Epithelial cell of proximal tubule (primary cell): ENCODE data around the gene CDCP2. TPM values are rescaled to one million over a fixed set of nuclear protein-coding genes. Genes with fewer than 3 reads are reported as not detected.

Experiments
- DNase-seq: peaks from one replicate; pipeline ENCODE4 v3.0.0-alpha.2; 2011; ENCODE audit warnings: low read depth
- H3K4me3 ChIP-seq: 2 replicates; pipeline ENCODE4 v1.5.1; 2011; ENCODE audit warnings: low read depth, mild to moderate bottlenecking, low read length
- CTCF ChIP-seq: conservative IDR thresholded peaks from 2 replicates; pipeline ENCODE4 v1.5.1; 2012; ENCODE audit warnings: low read depth, mild to moderate bottlenecking, low read length
- total RNA-seq: library from RNA; depleted of rRNA; stranded (reverse); fragments of >200 nt; gene quantifications from 2 replicates; pipeline ENCODE4 v1.2.3, GENCODE V29; 2015

Gene CDCP2
- total RNA-seq, 1 donor from 2014 or later: not detected

- TF ChIP-seq CTCF: no peak
- DNase-seq: no peak
These were observed 8.8 kb upstream of the CDCP2 start for GRCh38 chr1:54161495-54162168.

GRCh38 chr1:54160351-54160750 lies 7.6 kb upstream of the CDCP2 start:
- TF ChIP-seq CTCF: no peak
- H3K4me3 ChIP-seq: no peak overlapping the region
- DNase-seq: no peak

More at GRCh38 chr1:54161495-54162168, 8.8 kb upstream of the CDCP2 start:
- H3K4me3 ChIP-seq: no peak overlapping the region

GRCh38 chr1:54159733-54160316 lies 7.0 kb upstream of the CDCP2 start:
- TF ChIP-seq CTCF: no peak

GRCh38 chr1:54158071-54158470 lies 5.3 kb upstream of the CDCP2 start:
- H3K4me3 ChIP-seq: no peak overlapping the region
- TF ChIP-seq CTCF: no peak
- DNase-seq: no peak

More at GRCh38 chr1:54159733-54160316, 7.0 kb upstream of the CDCP2 start:
- no peak for DNase-seq
- H3K4me3 ChIP-seq: no peak overlapping the region

GRCh38 chr1:54157401-54157800 lies 4.6 kb upstream of the CDCP2 start:
- DNase-seq: no peak
- no peak for TF ChIP-seq CTCF
- H3K4me3 ChIP-seq: no peak overlapping the region

- no peak for DNase-seq
- H3K4me3 ChIP-seq: no peak overlapping the region
- TF ChIP-seq CTCF: no peak
These were observed 4.2 kb upstream of the CDCP2 start for GRCh38 chr1:54156986-54157385.

- no peak for TF ChIP-seq CTCF
- H3K4me3 ChIP-seq: no peak overlapping the region
- no peak for DNase-seq
These were observed 3.4 kb upstream of the CDCP2 start for GRCh38 chr1:54156201-54156600.
